HPDE6-E6E7 (cell line): ENCODE results near the gene VSTM1.
"Not testable (repeated sequence)": the region's sequence is repeated elsewhere in the genome, so short reads cannot be mapped to it uniquely, and the experiment has no call there.

Source experiments
- DNase-seq: peaks from one replicate; pipeline ENCODE4 v3.0.0; 2011; ENCODE audit warnings: missing footprints; ENCODE audit errors: extremely low spot score

Gene VSTM1

DNA sequence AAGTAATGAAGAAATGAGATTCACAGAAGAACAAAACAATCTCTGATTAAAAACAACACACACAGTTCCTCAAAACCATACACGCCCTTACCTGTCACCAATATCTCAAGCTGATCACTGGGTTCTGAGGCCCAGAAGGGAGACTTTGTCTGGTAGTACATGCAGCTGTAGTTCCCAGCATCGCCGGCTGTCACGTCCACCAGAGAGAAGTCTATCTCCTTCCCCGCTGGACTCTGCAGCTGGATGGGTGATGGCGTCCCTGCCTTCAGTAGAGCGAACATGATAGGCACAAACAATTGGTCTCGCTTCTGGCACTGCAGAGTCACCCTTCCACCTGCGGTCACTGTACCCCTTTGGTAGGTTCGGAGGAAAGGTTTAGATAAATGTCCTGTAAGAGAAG is 10.1 kb upstream of the VSTM1 start:
- DNase-seq = no peak

DNA sequence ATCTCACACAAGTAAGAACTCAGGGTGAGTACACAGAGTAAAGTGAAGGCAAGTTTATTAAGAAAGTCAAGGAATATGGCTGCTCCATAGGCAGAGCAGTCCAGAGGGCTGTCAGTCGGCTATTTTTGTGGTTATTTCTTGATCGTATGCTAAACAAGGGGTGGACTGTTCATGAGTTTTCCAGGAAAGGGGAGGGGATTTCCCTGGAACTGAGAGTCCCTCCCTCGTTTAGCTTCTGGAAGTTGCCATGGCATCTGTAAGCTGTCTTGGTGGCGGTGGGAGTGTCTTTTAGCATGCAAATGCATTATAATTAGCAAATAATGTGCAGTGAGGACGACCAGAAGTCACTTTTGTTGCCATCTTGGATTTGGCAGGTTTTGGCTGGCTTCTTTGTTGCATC is 5.8 kb upstream of the VSTM1 start:
- no peak for DNase-seq

DNA sequence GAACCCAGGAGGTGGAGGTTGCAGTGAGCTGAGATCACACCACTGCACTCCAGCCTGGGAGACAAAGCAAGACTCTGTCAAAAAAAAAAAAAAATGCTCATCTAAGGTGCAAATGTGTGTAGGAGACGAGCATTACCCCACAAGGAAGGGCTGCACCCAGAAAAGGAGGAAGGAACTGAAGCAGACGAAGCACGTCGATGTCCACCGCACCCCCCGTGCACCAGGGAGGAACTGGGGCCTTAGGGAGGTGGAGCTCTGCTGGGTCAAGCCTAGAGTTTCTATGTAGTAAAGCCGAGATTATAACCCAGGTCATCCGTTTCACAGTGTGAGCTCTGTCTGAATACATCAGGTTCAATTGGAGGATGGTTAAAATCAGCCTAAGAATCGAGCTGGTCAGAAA is 1.1 kb downstream of the VSTM1 start:
- DNase-seq = no peak

DNA sequence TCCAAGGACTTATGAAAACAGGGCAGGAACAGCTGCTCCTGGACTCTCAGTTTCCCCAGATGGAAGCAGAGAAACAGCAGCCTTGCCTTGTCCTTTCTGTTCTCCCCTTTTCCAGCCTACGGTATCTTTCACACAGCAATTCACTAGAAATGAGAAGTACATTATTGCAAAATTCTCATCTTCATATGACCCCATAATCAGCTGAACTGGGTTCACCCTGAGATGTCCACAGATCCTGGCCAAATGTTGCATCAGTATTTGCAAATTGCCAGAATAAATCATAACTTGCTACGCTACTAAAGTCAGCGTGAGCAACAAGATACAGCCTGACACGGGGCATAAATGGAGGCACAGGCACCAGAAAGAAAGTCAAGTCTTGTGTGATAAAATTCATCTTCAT is 16.1 kb downstream of the VSTM1 start:
- DNase-seq = no peak

DNA sequence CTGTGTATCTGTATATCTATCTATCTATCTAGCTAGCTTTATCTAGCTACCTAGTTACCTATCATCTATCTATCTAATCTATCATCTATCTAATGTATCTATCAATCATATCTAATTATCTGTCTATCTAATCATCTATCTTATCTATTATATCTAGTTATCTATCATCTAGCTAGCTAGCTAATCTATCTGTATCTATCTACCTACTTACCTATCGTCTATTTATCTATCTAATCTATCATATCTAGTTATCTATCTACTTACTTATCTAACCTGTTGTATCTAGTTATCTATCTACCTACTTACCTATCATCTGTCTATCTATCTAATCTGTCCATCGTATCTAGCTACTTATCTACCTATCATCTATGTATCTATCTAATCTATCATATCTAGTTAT is 17.9 kb downstream of the VSTM1 start:
- no peak for DNase-seq

DNA sequence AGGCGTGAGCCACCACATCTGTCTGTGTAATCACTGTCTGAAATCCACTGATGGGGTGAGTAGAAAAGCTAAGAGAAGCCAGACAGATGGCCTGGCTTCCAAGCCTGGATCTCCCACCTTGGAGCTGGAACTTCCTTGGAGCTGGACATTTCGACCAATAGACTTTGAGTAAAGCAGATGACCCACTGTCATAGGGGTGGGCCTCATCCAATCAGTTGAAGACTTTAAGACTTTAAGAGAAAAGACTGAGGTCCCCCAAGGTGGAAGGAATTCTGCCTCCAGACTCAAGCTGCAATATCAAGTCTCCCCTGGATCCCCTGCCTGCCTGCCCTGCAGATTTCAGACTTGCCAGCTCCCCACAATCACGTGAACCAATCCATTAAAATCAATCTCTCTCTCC is 20.7 kb downstream of the VSTM1 start:
- no peak for DNase-seq

DNA sequence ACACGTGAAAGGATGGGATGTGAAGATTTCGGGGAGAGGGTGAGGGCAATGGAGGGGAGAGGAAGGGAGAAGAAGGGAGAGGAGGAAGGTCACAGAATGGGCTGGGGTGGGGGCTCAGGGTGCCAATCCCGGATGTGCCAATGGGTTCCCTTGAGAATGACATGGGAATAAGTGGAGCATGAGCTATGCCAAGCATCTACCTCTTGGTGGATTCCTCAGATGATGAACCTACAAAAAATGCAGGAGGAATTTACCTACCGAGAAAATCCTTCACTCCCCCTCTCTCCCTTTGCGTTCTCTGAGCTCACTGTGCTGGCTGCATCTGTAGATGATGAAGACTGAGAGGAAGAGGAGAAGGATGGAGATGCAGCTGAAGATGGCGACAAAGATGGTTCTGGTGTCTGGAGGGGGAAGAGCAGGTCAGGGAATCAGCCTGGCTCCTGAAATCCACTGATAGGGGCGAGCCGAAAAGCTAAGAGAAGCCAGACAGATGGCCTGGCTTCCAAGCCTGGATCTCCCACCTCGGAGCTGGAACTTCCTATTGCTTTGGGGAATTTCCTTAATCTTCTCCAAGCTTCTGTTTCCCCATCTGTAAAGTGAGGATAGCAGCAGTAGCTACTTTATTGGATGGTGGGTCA is 21.6 kb downstream of the VSTM1 start:
- no peak for DNase-seq

DNA sequence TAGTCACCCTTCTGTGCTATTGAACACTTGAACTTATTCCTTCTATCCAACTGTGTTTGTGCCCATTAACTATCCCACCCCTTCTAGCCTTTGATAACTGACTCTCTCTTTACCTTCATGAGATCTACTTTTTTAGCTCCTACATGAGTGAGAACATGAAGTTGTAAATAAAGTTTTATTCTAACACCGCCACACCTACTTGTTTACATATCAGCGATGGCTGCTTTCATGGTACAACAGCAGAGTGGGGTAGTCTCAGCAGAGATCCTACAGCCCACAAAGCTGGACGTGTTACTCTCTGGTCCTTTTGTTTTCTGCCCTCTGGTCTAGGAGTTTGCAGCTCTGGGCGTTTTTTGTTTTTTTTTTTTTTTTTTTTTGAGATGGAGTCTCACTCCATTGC is 23.7 kb downstream of the VSTM1 start:
- no peak for DNase-seq

DNA sequence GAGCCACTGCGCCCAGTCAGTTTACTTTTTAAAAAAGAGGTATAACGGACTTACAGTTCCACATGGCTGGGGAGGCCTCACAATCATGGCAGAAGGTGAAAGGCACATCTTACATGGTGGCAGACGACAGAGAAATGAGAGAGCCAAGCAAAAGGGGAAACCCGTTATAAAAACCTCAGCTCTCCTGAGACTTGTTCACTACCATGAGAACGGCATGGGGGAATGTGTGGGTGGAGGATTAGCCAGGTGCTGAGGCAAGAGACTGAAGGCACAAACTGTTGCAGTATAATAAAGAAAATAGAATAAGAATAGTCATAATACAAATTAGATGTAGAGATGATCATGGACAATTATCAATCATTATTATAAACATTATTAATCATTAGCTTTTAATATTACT is 27.2 kb downstream of the VSTM1 start:
- not testable (repeated sequence) for DNase-seq

DNA sequence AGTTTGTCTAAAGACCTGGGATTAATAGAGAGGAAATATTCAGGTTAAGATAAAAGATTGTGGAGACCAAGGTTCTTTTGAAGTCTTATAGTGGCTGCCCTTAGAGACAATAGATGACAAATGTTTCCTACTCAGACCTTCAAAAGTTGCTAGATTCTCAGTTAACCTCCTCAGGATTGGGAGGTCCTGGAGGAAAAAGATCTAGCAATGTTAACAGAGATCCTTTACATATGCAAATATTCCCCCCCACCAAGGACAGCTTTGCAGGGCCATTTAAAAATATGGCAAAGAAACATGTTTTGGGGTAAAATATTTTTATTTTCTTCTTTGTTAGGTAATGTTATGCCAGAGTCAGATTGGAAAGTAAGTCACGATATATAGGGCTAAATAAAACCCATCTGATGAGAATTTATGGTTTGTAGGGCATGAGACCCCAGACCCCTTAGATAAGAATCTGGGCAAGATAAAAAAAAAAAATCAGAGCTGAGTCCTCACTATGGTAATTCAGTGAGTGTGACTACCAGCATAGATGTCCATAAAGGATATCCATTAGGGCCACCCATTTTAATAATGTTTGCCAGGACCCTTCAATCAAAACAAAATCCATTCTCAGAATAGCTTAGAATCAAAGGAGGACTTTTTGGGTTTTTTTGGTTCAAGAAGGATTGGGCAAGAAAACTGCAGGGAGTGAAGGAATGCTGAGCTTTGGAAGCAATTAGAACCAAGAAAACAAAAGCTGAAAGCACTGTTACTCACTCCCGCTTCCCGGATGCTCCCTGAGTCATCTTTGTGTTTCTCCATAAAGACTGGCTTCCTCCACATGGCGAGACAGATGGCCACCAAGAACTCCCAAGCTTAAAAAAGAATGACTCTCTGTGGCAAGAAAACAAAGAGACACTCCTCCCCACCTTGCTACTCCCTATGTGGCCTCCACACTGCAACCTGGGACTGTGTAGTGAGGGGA is 28.2 kb downstream of the VSTM1 start:
- peak; percentile 76 for DNase-seq

DNA sequence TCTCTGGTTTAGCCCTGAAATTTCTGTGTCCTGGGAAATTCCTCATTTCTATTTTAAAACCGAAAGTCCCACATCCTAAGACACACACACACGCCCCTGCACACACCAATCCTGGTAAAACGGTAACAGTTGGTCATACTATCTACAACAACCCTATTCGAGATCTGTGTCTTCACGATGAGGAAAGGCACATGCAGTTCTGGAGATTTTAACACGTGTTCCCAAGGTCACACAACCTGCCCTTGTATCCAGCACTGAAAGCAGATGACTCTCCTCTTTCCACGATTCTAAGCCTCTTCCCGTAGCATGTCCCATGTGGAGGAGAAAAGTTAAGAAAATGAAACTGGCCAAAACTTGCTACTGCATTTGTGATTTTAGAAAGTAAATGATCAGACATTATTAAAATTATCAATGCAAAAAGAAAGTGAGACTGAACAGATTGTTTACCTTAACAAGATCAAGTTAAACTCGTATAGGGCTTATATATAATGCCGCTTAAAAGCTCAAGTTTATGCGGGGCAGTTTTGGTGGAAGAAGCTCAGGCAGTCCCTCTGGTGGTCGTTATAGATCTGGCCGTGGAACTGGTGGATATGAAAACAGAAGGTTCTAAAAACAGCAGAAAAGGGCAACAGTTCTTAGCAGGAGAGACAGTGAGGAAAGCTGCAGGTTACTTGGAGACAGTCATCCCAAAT is 32.7 kb downstream of the VSTM1 start:
- no peak for DNase-seq

DNA sequence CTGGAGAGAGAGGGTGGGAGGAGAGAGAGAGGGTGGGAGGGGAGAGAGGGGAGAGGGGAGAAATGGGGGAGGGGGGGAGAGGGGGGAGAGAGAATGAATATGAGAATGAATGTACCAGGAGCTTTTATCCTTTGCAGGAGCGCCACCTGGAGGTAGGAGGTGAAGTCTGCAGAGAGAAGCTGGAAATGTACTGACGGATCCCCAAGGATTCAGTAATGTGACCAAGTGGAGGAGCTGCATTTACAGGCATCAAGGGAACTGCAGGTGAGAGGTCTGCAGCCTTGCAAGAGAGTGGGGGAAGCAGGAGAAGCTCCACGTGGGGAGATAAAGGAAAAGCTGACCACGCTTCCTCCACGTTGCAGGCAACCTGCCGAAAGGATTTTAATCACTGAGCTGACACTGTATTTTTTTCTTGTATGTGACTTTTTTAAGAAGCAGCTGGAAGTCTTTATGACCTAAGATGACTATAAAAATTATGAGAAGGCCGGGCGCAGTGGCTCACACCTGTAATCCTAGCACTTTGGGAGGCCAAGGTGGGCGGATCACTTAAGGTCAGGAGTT is 33.7 kb downstream of the VSTM1 start:
- no peak for DNase-seq

DNA sequence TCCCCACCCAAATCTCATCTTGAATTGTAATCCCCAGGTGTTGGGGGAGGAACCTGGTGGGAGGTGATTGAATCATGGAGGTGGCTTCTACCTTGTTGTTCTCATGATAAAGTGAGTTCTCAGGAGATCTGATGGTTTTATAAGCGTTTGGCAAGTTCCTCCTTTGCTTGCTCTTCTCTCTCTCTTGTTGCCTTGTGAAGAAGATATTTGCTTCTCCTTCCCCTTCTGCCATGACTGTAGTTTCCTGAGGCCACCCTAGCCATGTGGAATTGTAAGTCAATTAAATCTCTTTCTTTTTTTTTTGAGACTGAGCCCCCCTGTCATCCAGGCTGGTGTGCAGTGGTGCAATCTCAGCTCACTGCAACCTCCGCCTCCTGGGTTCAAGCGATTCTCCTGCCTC is 34.4 kb downstream of the VSTM1 start:
- no peak for DNase-seq

DNA sequence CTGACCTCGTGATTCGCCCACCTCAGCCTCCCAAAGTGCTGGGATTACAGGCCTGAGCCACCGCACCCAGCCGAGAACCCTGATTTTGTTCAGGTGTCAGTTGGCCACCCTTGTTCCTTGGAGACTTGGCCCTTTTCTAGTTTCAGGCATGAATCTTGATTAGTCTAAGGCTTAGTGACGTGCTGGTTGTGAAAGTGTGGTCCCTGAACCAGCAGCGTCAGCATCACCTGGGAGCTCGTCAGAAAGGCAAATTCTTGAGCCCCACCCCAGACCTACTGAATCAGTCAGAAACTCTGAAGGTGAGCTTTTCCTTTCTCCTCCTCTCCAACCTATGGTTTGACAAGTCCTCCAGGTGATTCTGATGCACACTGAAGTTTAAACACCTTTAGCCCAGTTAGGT is 37.0 kb downstream of the VSTM1 start:
- no peak for DNase-seq

DNA sequence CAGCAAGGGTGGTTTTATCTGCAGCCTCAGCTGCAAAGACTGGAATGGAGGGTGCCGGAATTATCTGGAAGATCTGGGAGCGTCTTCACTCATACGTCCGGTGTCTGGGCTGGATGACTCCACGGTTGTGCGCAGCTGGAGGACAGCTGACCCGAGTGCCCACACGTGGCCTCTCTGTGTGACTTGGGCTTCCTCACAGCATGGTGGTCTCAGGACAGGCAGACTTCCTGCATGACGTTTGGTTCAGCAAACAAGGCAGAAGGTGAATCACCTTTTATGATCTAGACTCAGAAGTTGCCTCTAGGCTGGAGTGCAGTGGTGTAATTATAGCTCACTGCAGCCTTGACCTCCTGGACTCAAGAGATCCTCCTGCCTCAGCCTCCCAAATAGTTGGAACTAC is 39.0 kb downstream of the VSTM1 start:
- DNase-seq = no peak

DNA sequence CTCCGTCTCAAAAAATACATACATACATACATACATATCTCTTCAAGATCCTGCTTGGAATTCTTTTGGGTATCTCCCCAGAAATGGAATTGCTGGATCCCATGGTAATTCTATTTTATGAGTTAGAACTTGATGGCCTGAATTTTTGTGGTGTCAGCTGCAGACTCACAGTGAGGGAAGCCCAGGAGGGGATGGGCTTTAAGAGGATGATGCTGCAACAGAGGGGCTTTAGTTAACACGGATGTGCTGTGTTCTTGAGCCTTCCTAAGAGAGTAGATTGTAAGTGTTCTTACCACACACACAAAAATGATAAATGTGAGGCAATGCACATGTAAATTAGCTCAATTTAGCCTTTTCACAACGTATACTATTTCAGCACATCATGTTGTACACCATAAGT is 40.5 kb downstream of the VSTM1 start:
- DNase-seq = no peak

DNA sequence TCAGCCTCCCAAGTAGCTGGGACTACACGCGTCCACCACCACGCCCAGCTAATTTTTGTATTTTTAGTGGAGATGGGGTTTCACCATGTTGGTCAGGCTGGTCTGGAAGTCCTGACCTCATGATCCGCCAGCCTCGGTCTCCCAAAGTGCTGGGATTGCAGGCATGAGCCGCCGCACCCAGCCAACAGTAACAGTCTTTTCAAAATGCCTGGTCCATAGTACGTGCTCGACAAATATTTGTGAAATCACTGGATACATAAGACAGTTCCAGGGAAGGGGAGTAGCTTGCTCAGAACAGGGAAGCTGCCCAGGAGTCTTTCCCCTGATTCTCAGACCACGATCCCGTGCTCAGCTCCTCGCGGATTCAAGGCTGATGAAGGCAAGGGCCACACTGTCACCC is 41.8 kb downstream of the VSTM1 start:
- DNase-seq = no peak

DNA sequence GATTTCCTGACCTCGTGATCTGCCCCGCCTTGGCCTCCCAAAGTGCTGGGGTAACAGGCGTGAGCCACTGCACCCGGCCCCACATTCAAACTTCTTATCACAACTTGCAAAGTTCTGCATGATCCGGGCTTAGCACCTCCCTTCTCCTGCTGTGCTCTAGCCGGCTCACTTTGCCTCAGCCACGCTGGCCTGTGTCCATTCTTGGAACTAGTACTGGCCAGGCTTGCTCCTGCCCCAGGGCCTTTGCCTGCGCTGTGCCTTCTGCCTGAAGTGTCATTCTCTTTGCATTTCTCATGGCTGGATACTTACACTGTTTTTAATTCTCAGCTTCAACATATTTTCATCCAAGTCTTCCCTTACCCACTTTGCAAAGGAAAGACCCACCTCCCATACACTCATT is 42.3 kb downstream of the VSTM1 start:
- DNase-seq = no peak

DNA sequence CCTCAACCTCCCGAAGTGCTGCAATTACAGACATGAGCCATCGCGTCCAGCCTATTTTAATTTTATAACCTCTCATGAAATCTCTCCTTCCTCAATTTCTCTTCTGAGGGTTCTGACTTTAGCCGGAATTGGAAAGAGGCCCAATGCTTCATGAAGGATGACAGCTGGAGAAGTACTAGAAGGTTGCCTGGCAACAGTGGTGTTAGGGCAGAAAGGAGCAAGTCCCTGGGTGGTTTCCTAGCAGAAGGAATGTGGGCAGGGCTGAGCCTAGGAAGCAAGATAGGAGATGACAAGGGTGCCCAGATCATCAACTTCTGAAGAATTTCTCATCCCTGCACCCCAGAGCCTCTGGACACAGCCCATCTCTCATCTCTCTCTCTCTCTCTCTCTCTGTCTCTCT is 46.4 kb downstream of the VSTM1 start:
- DNase-seq = no peak

DNA sequence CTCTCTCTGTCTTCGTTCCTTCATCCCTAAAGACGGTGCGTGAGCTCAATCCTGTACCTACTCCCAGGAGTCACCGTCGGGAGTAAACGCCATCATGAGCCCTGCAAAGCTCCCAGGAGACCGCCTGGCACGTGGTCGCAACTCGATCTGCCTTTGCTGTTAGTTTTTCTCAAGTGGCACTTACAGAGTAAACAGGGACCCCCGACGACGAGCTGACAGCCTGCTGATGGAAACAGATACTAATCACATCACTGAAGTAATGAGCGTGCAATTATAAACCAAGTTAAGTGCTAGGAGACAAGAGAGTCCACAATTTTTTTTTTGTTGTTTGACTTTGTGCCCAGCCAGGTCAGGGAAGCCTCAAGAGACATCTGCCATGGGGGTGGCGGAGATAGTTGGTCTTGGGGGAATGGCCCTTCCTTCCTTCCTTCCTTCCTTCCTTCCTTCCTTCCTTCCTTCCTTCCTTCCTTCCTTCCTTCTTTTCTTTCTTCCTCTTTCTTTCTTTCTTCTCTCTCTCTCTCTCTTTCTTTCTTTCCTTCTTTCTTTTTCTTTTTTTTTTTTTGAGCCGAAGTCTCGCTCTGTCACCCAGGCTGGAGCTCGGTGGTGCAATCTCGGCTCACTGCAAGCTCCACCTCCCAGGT is 48.7 kb downstream of the VSTM1 start:
- DNase-seq = no peak

DNA sequence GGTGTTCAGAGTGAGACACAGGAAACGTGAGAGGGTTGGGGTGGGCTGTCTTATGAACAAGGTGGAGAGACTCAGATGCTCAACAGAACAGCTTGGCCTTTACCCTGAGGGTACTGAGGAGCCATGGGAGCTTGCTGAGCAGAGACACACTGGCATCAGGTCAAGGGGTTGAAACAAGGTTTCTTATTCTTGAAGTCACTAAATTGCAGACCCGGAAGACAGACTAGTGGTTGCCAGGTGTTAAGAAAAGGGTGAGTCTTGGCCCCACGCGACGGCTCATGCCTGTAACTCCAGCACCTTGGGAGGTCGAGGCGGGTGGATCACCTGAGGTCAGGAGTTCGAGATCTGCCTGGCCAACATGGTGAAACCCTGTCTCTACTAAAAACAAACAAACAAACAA is 49.8 kb downstream of the VSTM1 start:
- DNase-seq = no peak
